HFFc6 (cell line): ENCODE results near the gene PADI3. TPM values are rescaled to one million over a fixed set of nuclear protein-coding genes. Genes with fewer than 3 reads are reported as not detected.

ENCODE experiments used
- DNase-seq: peaks from one replicate; pipeline ENCODE4 v3.0.0-alpha.2; 2018
- H3K27ac Mint-ChIP-seq: 2 replicates; pipeline ENCODE4 v1.8.0; 2020; ENCODE audit warnings: mild to moderate bottlenecking, mixed read lengths
- H3K27me3 Mint-ChIP-seq: 2 replicates; pipeline ENCODE4 v1.8.0; 2021; ENCODE audit warnings: mild to moderate bottlenecking, moderate library complexity, mixed read lengths; ENCODE audit not compliant: insufficient read depth
- H3K36me3 Mint-ChIP-seq: 2 replicates; pipeline ENCODE4 v1.8.0; 2021; ENCODE audit warnings: low read depth, mixed read lengths
- H3K4me1 Mint-ChIP-seq: 2 replicates; pipeline ENCODE4 v1.8.0; 2020; ENCODE audit warnings: low read depth, mixed read lengths
- H3K4me3 Mint-ChIP-seq: 2 replicates; pipeline ENCODE4 v1.8.0; 2020; ENCODE audit warnings: mild to moderate bottlenecking, moderate library complexity, mixed read lengths
- H3K9me3 Mint-ChIP-seq: 2 replicates; pipeline ENCODE4 v1.8.0; 2020; ENCODE audit warnings: mild to moderate bottlenecking, mixed read lengths
- total RNA-seq, 6 experiments: library from RNA; stranded (reverse); fragmentation: NEBNext Ultra II Directional; extraction: Animal tissue kit (Norgen Biotek cat#: 25700); gene quantifications; 2 replicates in 1 of 6; 3 replicates in 5 of 6; pipeline ENCODE4 v1.2.3, GENCODE V29; 2021
- TF ChIP-seq, protein P1 (sequence below): fragments of 200-600 bp; sonication (generic); IDR thresholded peaks from 2 replicates; pipeline ENCODE4 v1.5.0; 2021; ENCODE audit warnings: antibody characterized with exemption, mild to moderate bottlenecking

Gene PADI3
- total RNA-seq, 6 experiments from 2014 or later, result 0.05 to 0.14 (median 0.07) TPM; not detected in 2

GRCh38 chr1:17216078-17216477, 32.8 kb upstream of the PADI3 start:
- H3K4me1 Mint-ChIP-seq, result peaks cover 29% of the 10 kb centered on the region
- no peak overlapping the region for H3K27ac Mint-ChIP-seq
- TF ChIP-seq, protein P1, sequence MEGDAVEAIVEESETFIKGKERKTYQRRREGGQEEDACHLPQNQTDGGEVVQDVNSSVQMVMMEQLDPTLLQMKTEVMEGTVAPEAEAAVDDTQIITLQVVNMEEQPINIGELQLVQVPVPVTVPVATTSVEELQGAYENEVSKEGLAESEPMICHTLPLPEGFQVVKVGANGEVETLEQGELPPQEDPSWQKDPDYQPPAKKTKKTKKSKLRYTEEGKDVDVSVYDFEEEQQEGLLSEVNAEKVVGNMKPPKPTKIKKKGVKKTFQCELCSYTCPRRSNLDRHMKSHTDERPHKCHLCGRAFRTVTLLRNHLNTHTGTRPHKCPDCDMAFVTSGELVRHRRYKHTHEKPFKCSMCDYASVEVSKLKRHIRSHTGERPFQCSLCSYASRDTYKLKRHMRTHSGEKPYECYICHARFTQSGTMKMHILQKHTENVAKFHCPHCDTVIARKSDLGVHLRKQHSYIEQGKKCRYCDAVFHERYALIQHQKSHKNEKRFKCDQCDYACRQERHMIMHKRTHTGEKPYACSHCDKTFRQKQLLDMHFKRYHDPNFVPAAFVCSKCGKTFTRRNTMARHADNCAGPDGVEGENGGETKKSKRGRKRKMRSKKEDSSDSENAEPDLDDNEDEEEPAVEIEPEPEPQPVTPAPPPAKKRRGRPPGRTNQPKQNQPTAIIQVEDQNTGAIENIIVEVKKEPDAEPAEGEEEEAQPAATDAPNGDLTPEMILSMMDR, result no peak
- H3K9me3 Mint-ChIP-seq, result no peaks in the 10 kb centered on the region
- DNase-seq, result no peak
- H3K4me3 Mint-ChIP-seq, result no peak overlapping the region
- H3K36me3 Mint-ChIP-seq, result no peaks in the 10 kb centered on the region
- peaks cover 2% of the 10 kb centered on the region for H3K27me3 Mint-ChIP-seq

DNA sequence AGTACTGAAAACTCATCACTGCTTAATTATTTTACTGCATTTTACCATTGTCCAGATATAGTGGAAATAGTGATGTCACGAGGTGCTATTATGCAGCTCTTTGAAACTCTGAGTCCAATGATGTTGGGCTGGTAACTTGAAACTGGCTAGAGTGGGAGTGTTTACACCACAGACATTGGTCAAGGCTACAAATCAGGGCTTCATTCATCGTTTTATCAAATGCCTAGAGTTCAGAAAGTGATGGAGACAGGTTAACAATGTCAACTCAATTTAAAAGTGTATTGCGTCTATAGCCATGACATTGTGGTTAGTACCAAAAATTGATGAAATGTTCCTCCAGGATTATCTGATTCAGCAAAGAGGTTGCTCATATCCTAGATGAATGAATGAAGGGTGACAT, 31.3 kb upstream of the PADI3 start:
- H3K9me3 Mint-ChIP-seq, result no peaks in the 10 kb centered on the region
- H3K36me3 Mint-ChIP-seq, result no peaks in the 10 kb centered on the region
- H3K4me3 Mint-ChIP-seq, result no peak overlapping the region
- TF ChIP-seq, protein P1, result no peak
- H3K27me3 Mint-ChIP-seq, result peaks cover 2% of the 10 kb centered on the region
- DNase-seq, result no peak
- H3K27ac Mint-ChIP-seq, result no peak overlapping the region
- H3K4me1 Mint-ChIP-seq, result peaks cover 23% of the 10 kb centered on the region

- no peaks in the 10 kb centered on the region for H3K9me3 Mint-ChIP-seq
- no peak overlapping the region for H3K4me3 Mint-ChIP-seq
- peaks cover 3% of the 10 kb centered on the region for H3K27me3 Mint-ChIP-seq
- peaks cover 12% of the 10 kb centered on the region for H3K4me1 Mint-ChIP-seq
- TF ChIP-seq, protein P1, result no peak
- no peak for DNase-seq
- H3K27ac Mint-ChIP-seq, result no peak overlapping the region
- no peaks in the 10 kb centered on the region for H3K36me3 Mint-ChIP-seq
Measured at GRCh38 chr1:17218939-17219338, 30.0 kb upstream of the PADI3 start.

GRCh38 chr1:17220287-17220686, 28.6 kb upstream of the PADI3 start:
- TF ChIP-seq, protein P1, result no peak
- peaks cover 5% of the 10 kb centered on the region for H3K27me3 Mint-ChIP-seq
- H3K4me1 Mint-ChIP-seq, result peaks cover 7% of the 10 kb centered on the region

DNA sequence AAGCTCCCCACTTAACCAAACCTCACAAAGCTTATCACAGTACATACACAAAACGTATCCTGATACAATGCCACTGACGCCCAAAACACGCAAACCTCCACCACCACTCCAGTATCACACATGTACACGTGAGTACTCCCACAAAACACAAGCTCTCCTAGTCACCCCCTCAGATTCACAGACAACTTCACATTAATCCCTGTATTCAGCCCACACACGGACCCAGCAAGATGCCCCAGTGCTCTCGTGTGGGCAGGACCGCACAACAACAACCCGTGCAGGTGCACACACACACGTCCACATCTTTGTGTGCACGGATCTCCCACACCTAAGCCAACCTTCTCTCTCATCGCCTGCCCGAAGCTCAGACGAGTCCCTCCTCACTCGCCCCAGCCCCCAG, 26.3 kb upstream of the PADI3 start:
- H3K36me3 Mint-ChIP-seq, result no peaks in the 10 kb centered on the region
- H3K9me3 Mint-ChIP-seq, result no peaks in the 10 kb centered on the region
- H3K4me3 Mint-ChIP-seq, result no peak overlapping the region
- peaks cover 11% of the 10 kb centered on the region for H3K4me1 Mint-ChIP-seq
- no peak overlapping the region for H3K27ac Mint-ChIP-seq
- peaks cover 3% of the 10 kb centered on the region for H3K27me3 Mint-ChIP-seq
- DNase-seq, result no peak
- TF ChIP-seq, protein P1, result no peak

More at GRCh38 chr1:17220287-17220686, 28.6 kb upstream of the PADI3 start:
- Mint-ChIP-seq H3K27ac (no peak overlapping the region), H3K4me3 (no peak overlapping the region), H3K9me3 (no peaks in the 10 kb centered on the region), H3K36me3 (no peaks in the 10 kb centered on the region)
- DNase-seq, result no peak

DNA sequence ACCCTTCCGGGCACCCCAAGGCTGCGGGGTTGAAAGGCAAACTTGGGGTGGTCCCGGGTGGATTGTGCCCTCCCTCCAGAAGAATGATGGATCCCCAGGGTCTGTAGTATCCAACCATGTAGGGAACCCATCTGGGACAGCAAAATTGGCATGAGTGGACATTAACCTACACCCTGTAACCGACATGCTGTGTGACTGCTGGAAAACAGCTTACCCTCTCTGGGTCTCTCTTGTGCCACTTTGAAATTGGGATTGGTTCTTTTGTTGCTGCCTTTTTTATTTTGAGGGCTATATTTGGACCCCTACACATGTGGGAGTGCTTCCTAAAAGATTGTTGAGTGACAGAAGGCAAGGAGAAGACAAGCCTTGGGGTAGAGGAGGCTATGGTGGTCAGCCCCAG, 24.5 kb upstream of the PADI3 start:
- no peak for DNase-seq
- Mint-ChIP-seq H3K27me3 (peaks cover 3% of the 10 kb centered on the region), H3K36me3 (no peaks in the 10 kb centered on the region), H3K27ac (no peak overlapping the region), H3K4me3 (no peak overlapping the region), H3K9me3 (no peaks in the 10 kb centered on the region), H3K4me1 (peaks cover 13% of the 10 kb centered on the region)
- TF ChIP-seq, protein P1, result no peak
